ENCODE results near the gene ARHGEF9. TPM values are rescaled to one million over a fixed set of nuclear protein-coding genes. Genes with fewer than 3 reads are reported as not detected.

ARHGEF9 gene
- total RNA-seq, 4 donors from 2014 or later: 7.2 to 25.2 (median 12.0) TPM

- H3K9me3 ChIP-seq: no peaks in the 10 kb centered on the region
- no peaks in the 10 kb centered on the region for H3K27me3 ChIP-seq
- no peaks in the 10 kb centered on the region for H3K4me1 ChIP-seq
- intact Hi-C loops (cut with DNase I): no loop called here
- H3K27ac ChIP-seq: no peak overlapping the region
- TF ChIP-seq, protein P1, sequence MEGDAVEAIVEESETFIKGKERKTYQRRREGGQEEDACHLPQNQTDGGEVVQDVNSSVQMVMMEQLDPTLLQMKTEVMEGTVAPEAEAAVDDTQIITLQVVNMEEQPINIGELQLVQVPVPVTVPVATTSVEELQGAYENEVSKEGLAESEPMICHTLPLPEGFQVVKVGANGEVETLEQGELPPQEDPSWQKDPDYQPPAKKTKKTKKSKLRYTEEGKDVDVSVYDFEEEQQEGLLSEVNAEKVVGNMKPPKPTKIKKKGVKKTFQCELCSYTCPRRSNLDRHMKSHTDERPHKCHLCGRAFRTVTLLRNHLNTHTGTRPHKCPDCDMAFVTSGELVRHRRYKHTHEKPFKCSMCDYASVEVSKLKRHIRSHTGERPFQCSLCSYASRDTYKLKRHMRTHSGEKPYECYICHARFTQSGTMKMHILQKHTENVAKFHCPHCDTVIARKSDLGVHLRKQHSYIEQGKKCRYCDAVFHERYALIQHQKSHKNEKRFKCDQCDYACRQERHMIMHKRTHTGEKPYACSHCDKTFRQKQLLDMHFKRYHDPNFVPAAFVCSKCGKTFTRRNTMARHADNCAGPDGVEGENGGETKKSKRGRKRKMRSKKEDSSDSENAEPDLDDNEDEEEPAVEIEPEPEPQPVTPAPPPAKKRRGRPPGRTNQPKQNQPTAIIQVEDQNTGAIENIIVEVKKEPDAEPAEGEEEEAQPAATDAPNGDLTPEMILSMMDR (IDR thresholded peaks at IDR 0.05): no peak
- TF ChIP-seq POLR2A (IDR thresholded peaks at IDR 0.05): no peak
- no peak overlapping the region for H3K4me3 ChIP-seq
- peaks cover 0 to 20% (median 0%) of the 10 kb centered on the region in 3 donors for H3K36me3 ChIP-seq
- DNase-seq: no peak
Observed at GRCh38 chrX:63719633-63720032, 65.4 kb downstream of the ARHGEF9 start.

GRCh38 chrX:63718010-63718694, 66.9 kb downstream of the ARHGEF9 start:
- Histone ChIP-seq H3K9me3 (no peaks in the 10 kb centered on the region), H3K27me3 (no peaks in the 10 kb centered on the region), H3K4me3 (no peak overlapping the region), H3K27ac (no peak overlapping the region), H3K36me3 (peaks cover 0 to 20% (median 0%) of the 10 kb centered on the region in 3 donors), H3K4me1 (no peaks in the 10 kb centered on the region)
- DNase-seq: no peak
- TF ChIP-seq POLR2A (IDR thresholded peaks at IDR 0.05): no peak
- TF ChIP-seq, protein P1 (IDR thresholded peaks at IDR 0.05): no peak
- intact Hi-C loops (cut with DNase I): no loop called here
- 88% methylated on average over 2 of the region's 2 CpGs; no CpG with 5 or more reads in 1 of the 2 donors for WGBS, 2 donors

GRCh38 chrX:63713526-63713925, 71.5 kb downstream of the ARHGEF9 start:
- no peak overlapping the region for H3K4me3 ChIP-seq
- no peaks in the 10 kb centered on the region for H3K4me1 ChIP-seq
- DNase-seq: no peak
- H3K9me3 ChIP-seq: no peaks in the 10 kb centered on the region
- H3K27me3 ChIP-seq: no peaks in the 10 kb centered on the region
- 55 to 88% methylated on average over 1 to 2 of the region's 2 CpGs for WGBS, 2 donors
- H3K36me3 ChIP-seq: peaks cover 0 to 7% (median 0%) of the 10 kb centered on the region in 3 donors
- TF ChIP-seq, protein P1 (IDR thresholded peaks at IDR 0.05): no peak
- no peak for TF ChIP-seq POLR2A (IDR thresholded peaks at IDR 0.05)
- intact Hi-C loops (cut with DNase I): no loop called here
- no peak overlapping the region for H3K27ac ChIP-seq

DNA sequence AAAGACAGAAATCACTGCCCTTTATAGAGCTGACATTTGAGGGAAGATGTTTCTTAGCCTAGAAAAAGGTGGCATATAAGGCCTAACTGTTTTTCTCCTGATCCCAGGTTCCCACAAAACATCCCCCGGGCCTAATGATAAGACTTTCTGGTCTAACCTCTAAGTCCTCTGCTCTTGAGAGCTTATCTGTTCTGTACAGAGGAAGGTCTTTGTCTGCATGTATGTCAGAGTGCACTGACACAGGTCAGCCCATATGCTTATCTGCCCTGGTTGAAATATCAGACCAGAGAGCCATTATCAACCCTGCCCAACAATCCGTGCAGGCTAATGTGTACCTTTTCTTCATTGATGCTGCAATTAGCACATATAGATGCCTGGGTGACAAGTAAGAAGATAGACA, 76.2 kb downstream of the ARHGEF9 start:
- whole genome bisulfite sequencing, 2 donors: 79 to 80% methylated on average over 1 to 2 of the region's 2 CpGs
- H3K4me1 ChIP-seq: no peaks in the 10 kb centered on the region
- H3K4me3 ChIP-seq: no peak overlapping the region
- no peak overlapping the region for H3K27ac ChIP-seq
- no peak for DNase-seq
- peaks cover 0 to 27% (median 0%) of the 10 kb centered on the region in 3 donors for H3K36me3 ChIP-seq
- TF ChIP-seq POLR2A (IDR thresholded peaks at IDR 0.05): no peak
- TF ChIP-seq, protein P1 (IDR thresholded peaks at IDR 0.05): no peak
- intact Hi-C loops (cut with DNase I): no loop called here
- H3K9me3 ChIP-seq: no peaks in the 10 kb centered on the region
- H3K27me3 ChIP-seq: no peaks in the 10 kb centered on the region

- intact Hi-C loops (cut with DNase I): no loop called here
- 88 to 100% methylated on average over 1 of the region's 1 CpG for WGBS, 2 donors
Observed at GRCh38 chrX:63702556-63702955, 82.5 kb downstream of the ARHGEF9 start.

More at GRCh38 chrX:63702556-63702955, 82.5 kb downstream of the ARHGEF9 start:
- Histone ChIP-seq H3K4me1 (no peaks in the 10 kb centered on the region), H3K4me3 (no peak overlapping the region), H3K36me3 (peaks cover 0 to 79% (median 0%) of the 10 kb centered on the region in 3 donors), H3K9me3 (no peaks in the 10 kb centered on the region), H3K27ac (no peak overlapping the region), H3K27me3 (no peaks in the 10 kb centered on the region)
- no peak for DNase-seq
- no peak for TF ChIP-seq POLR2A (IDR thresholded peaks at IDR 0.05)
- TF ChIP-seq, protein P1 (IDR thresholded peaks at IDR 0.05): no peak
